ENCODE data around the gene RNF149. TPM values are rescaled to one million over a fixed set of nuclear protein-coding genes. Genes with fewer than 3 reads are reported as not detected.
A peak's percentile ranks its signal among the peaks of the same experiment; 100 is the strongest.

The RNF149 gene
- total and polyA plus RNA-seq, 8 donors = 51.5 to 111 (median 66.5) TPM

GRCh38 chr2:101307950-101308431, 510 bp downstream of the RNF149 start:
- Histone ChIP-seq H3K4me3 (peak overlapping the region; percentile 76 to 89), H3K27me3 (no peaks in the 10 kb centered on the region), H3K27ac (peak overlapping the region; percentile 89 to 96), H3K36me3 (peaks cover 0 to 23% of the 10 kb centered on the region in 2 donors), H3K4me1 (peaks cover 24 to 81% of the 10 kb centered on the region in 2 donors), H3K9me3 (no peaks in the 10 kb centered on the region)
- no peak for TF ChIP-seq CTCF (IDR thresholded peaks at IDR 0.05)
- ATAC-seq = peak; percentile 3
- intact Hi-C loops (cut with DNase I) = no loop called here
- peak in 1 of 4 donors; percentile 28 for DNase-seq

GRCh38 chr2:101307503-101307902, 998 bp downstream of the RNF149 start:
- intact Hi-C loops (cut with DNase I) = no loop called here
- ATAC-seq = no peak
- H3K9me3 ChIP-seq = no peaks in the 10 kb centered on the region
- no peaks in the 10 kb centered on the region for H3K27me3 ChIP-seq
- peak overlapping the region; percentile 89 to 96 for H3K27ac ChIP-seq
- peak overlapping the region; percentile 76 to 89 for H3K4me3 ChIP-seq
- H3K36me3 ChIP-seq = peaks cover 0 to 28% of the 10 kb centered on the region in 2 donors
- no peak for DNase-seq
- TF ChIP-seq CTCF (IDR thresholded peaks at IDR 0.05) = no peak
- peaks cover 24 to 85% of the 10 kb centered on the region in 2 donors for H3K4me1 ChIP-seq

- H3K36me3 ChIP-seq = peaks cover 0 to 36% of the 10 kb centered on the region in 2 donors
- H3K4me3 ChIP-seq = peak overlapping the region; percentile 76 to 89
- H3K27ac ChIP-seq = peak overlapping the region; percentile 89 to 96
- DNase-seq = no peak
- no peak for ATAC-seq
- no peaks in the 10 kb centered on the region for H3K27me3 ChIP-seq
- no peaks in the 10 kb centered on the region for H3K9me3 ChIP-seq
- no peak for TF ChIP-seq CTCF (IDR thresholded peaks at IDR 0.05)
- intact Hi-C loops (cut with DNase I) = no loop called here
- H3K4me1 ChIP-seq = peaks cover 24 to 85% of the 10 kb centered on the region in 2 donors
Observed at GRCh38 chr2:101306410-101306809, 2.1 kb downstream of the RNF149 start.

- ATAC-seq (peak; percentile 32), DNase-seq (no peak)
- Histone ChIP-seq H3K27me3 (no peaks in the 10 kb centered on the region), H3K4me1 (peaks cover 24 to 85% of the 10 kb centered on the region in 2 donors), H3K36me3 (peaks cover 0 to 36% of the 10 kb centered on the region in 2 donors), H3K9me3 (no peaks in the 10 kb centered on the region), H3K4me3 (peak overlapping the region in 1 of 2 donors; percentile 76), H3K27ac (peak overlapping the region; percentile 89 to 96)
- intact Hi-C loops (cut with DNase I) = no loop called here
- no peak for TF ChIP-seq CTCF (IDR thresholded peaks at IDR 0.05)
Observed at GRCh38 chr2:101305492-101306078, 2.9 kb downstream of the RNF149 start.

GRCh38 chr2:101305035-101305434, 3.5 kb downstream of the RNF149 start:
- ATAC-seq (no peak), DNase-seq (no peak)
- TF ChIP-seq CTCF (IDR thresholded peaks at IDR 0.05) = no peak
- H3K36me3 ChIP-seq = peaks cover 0 to 36% of the 10 kb centered on the region in 2 donors
- peak overlapping the region in 1 of 2 donors; percentile 76 for H3K4me3 ChIP-seq
- H3K27ac ChIP-seq = peak overlapping the region in 1 of 2 donors; percentile 96
- intact Hi-C loops (cut with DNase I) = no loop called here
- peaks cover 24 to 85% of the 10 kb centered on the region in 2 donors for H3K4me1 ChIP-seq
- no peaks in the 10 kb centered on the region for H3K9me3 ChIP-seq
- H3K27me3 ChIP-seq = no peaks in the 10 kb centered on the region
